Measurements from ENCODE around the gene WWOX.

DNA sequence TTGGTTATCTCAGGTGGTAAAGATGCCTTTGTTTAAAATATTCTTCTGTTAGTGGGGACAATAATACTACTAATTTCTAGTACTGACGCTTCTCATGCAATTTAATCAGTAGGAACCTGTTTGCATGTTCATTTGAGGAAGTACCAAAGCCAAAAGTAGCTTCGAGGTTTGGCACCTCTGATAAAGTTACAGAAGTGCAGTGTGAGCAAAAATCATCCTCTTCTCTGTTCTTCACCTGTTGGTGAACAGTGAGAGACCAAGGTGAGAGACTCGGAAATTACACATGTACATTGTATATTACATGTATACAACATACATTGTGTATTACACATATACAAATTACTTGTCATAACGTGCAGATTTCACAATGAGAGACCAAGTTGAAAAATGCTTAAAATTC lies 1096.5 kb downstream of the WWOX start:
- TF ChIP-seq, protein P1, sequence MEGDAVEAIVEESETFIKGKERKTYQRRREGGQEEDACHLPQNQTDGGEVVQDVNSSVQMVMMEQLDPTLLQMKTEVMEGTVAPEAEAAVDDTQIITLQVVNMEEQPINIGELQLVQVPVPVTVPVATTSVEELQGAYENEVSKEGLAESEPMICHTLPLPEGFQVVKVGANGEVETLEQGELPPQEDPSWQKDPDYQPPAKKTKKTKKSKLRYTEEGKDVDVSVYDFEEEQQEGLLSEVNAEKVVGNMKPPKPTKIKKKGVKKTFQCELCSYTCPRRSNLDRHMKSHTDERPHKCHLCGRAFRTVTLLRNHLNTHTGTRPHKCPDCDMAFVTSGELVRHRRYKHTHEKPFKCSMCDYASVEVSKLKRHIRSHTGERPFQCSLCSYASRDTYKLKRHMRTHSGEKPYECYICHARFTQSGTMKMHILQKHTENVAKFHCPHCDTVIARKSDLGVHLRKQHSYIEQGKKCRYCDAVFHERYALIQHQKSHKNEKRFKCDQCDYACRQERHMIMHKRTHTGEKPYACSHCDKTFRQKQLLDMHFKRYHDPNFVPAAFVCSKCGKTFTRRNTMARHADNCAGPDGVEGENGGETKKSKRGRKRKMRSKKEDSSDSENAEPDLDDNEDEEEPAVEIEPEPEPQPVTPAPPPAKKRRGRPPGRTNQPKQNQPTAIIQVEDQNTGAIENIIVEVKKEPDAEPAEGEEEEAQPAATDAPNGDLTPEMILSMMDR (IDR thresholded peaks at IDR 0.05; ENCODE audit: low read length), result no peak
- TF ChIP-seq EZH2 (optimal IDR thresholded peaks at IDR 0.05; ENCODE audit: low read depth, low read length), result no peak
- no peak for TF ChIP-seq EZH2phosphoT487 (IDR thresholded peaks at IDR 0.05; ENCODE audit: low read length)

Measured in MM.1S (cell line).